Measurements from ENCODE around the gene DGCR8.
"Not testable (repeated sequence)": the region's sequence is repeated elsewhere in the genome, so short reads cannot be mapped to it uniquely, and the experiment has no call there.

The DGCR8 gene

DNA sequence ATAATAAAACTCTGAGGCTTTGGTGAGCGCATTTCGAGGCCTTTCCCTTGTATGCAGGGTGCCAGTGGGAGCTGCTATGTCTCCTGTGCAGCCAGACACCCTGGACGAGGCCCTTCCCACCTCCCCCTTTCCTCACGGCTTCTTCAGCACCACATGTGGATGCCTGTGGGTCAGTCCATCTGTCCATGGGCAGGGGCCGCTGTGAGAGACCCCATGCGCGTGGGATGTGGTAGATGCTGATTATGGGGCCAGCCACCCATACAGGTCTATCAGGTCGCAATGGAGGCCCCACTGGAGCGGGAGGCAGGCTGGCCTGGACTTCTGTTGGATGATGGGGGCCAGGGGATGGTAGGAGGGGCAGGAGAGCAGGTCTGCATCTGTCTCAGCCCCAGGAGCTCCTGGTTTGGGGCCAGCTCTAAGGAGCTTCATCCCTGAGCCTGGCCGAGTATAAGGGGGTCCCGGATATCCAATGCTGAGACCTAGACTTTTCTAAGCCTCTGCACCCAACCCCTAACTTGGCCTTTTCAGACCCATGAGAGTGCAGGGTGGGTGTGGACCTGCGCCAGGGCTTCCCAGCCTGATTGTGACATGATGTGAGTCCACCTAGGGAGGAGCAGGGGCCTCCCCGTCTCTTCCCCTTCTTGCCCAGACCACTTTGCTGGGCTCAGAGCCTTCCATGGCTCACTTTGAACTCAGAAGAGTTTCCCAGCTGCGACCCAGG is 14.0 kb upstream of the DGCR8 start:
- DNase-seq (ENCODE audit: extremely low spot score): no peak
- ChIA-PET CTCF (no interaction called here), POLR2A (no interaction called here)
- TF ChIP-seq FOXK2 (IDR thresholded peaks at IDR 0.05) (no peak), SUZ12 (IDR thresholded peaks at IDR 0.05) (no peak), NFRKB (IDR thresholded peaks at IDR 0.05) (no peak), FOXM1 (IDR thresholded peaks at IDR 0.05; ENCODE audit: borderline replicate concordance) (no peak), BHLHE40 (IDR thresholded peaks at IDR 0.05; ENCODE audit: borderline replicate concordance) (no peak), ELF4 (IDR thresholded peaks at IDR 0.05) (no peak), SP1 (IDR thresholded peaks at IDR 0.05) (no peak), LEF1 (IDR thresholded peaks at IDR 0.05; ENCODE audit: borderline replicate concordance) (no peak)
- TF ChIP-seq, protein P1, sequence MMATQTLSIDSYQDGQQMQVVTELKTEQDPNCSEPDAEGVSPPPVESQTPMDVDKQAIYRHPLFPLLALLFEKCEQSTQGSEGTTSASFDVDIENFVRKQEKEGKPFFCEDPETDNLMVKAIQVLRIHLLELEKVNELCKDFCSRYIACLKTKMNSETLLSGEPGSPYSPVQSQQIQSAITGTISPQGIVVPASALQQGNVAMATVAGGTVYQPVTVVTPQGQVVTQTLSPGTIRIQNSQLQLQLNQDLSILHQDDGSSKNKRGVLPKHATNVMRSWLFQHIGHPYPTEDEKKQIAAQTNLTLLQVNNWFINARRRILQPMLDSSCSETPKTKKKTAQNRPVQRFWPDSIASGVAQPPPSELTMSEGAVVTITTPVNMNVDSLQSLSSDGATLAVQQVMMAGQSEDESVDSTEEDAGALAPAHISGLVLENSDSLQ (IDR thresholded peaks at IDR 0.05): no peak

DNA sequence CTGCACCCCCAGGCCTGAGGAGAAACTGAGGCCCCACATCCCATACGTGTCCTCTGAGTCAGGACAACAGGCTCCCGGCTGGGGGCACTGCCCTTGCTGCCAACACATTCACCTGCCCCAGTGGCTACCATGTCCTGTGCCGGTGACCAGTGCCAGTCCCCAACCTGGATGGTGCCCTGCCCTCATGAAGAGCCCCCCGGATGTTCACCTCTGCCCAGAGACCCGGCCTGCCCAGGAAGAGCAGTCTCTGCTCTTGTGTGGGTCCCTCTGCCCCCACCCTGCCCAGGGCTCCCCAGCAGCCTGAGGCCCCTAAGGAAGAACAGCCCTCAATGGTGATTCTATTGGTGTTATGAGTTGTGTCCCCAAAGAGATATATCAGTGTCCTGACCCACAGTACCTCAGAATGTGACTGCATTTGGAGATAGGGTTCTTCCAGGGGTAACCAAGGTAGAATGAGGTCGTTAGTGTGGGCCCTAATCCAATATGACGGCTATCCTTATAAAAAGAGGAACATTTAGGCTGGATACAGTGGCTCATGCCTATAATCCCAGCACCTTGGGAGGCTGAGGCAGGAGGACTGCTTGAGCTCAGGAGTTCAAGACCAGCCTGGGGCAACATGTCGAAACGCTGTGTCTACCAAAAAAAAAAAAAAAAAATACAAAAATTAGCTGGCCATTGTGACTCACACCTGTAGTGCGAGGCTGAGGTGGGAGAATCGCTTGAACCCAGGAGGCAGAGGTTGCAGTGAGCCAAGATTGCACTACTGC is 13.2 kb upstream of the DGCR8 start:
- CTCF ChIA-PET: interaction anchor here (0.6 kb wide), 1 partner anchor 25 kb away, joined by 6 read pairs; no protein-coding TSS in a partner anchor
- DNase-seq (ENCODE audit: extremely low spot score): no peak
- POLR2A ChIA-PET: interaction anchor here (4.4 kb wide), 1 partner anchor 12 kb away, joined by 22 read pairs; the partner anchor contains the start of gene DGCR8
- TF ChIP-seq, protein P1 (IDR thresholded peaks at IDR 0.05): no peak
- TF ChIP-seq HDGF (IDR thresholded peaks at IDR 0.05; ENCODE audit: borderline replicate concordance) (no peak), ARNT (IDR thresholded peaks at IDR 0.05) (no peak), SP1 (IDR thresholded peaks at IDR 0.05) (no peak), SUZ12 (IDR thresholded peaks at IDR 0.05) (no peak), CTBP1 (IDR thresholded peaks at IDR 0.05; ENCODE audit: borderline replicate concordance) (no peak), FOXM1 (IDR thresholded peaks at IDR 0.05; ENCODE audit: borderline replicate concordance) (no peak), FOXK2 (IDR thresholded peaks at IDR 0.05) (no peak)

DNA sequence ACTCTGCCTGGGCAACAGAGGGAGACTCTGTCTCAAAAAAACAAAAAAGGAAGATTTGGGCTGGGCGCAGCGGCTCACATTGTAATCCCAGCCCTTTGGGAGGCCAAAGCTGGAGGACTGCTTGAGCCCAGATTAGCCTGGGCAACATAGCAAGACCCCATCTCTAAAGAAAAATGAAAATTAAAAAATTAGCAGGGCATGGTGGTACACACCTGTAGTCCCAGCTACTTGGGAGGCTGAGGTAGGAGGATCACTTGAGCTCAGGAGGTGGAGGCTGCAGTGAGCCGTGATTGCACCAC is 12.7 kb upstream of the DGCR8 start:
- POLR2A ChIA-PET: interaction anchor here (4.4 kb wide), 1 partner anchor 12 kb away, joined by 22 read pairs; the partner anchor contains the start of gene DGCR8
- CTCF ChIA-PET; DNase-seq (ENCODE audit: extremely low spot score): not testable (repeated sequence)

- no peak for TF ChIP-seq ZNF384 (IDR thresholded peaks at IDR 0.05)
- no peak for TF ChIP-seq CTBP1 (IDR thresholded peaks at IDR 0.05; ENCODE audit: borderline replicate concordance)
- no peak for TF ChIP-seq NFRKB (IDR thresholded peaks at IDR 0.05)
- no peak for TF ChIP-seq FOXK2 (IDR thresholded peaks at IDR 0.05)
- no peak for TF ChIP-seq FOXM1 (IDR thresholded peaks at IDR 0.05; ENCODE audit: borderline replicate concordance)
- TF ChIP-seq LEF1 (IDR thresholded peaks at IDR 0.05; ENCODE audit: borderline replicate concordance): no peak
- no peak for TF ChIP-seq FOXA1 (IDR thresholded peaks at IDR 0.05)
- TF ChIP-seq, protein P1 (IDR thresholded peaks at IDR 0.05): no peak
- no peak for TF ChIP-seq ARNT (IDR thresholded peaks at IDR 0.05)
- ChIA-PET POLR2A (interaction anchor here (4.4 kb wide), 1 partner anchor 11 kb away, joined by 22 read pairs; the partner anchor contains the start of gene DGCR8), CTCF (interaction anchor here (0.7 kb wide), 1 partner anchor 307 kb away, joined by 3 read pairs; no protein-coding TSS in a partner anchor)
- DNase-seq (ENCODE audit: extremely low spot score): no peak
Measured at GRCh38 chr22:20068640-20069039, 11.4 kb upstream of the DGCR8 start.

GRCh38 chr22:20069331-20070042 is 10.6 kb upstream of the DGCR8 start:
- TF ChIP-seq, protein P1 (IDR thresholded peaks at IDR 0.05): no peak
- no peak for TF ChIP-seq TARDBP (IDR thresholded peaks at IDR 0.05)
- no peak for TF ChIP-seq FOXK2 (IDR thresholded peaks at IDR 0.05)
- TF ChIP-seq ELF4 (IDR thresholded peaks at IDR 0.05): no peak
- no peak for TF ChIP-seq HDGF (IDR thresholded peaks at IDR 0.05; ENCODE audit: borderline replicate concordance)
- TF ChIP-seq BHLHE40 (IDR thresholded peaks at IDR 0.05; ENCODE audit: borderline replicate concordance): no peak
- TF ChIP-seq NFRKB (IDR thresholded peaks at IDR 0.05): no peak
- TF ChIP-seq LEF1 (IDR thresholded peaks at IDR 0.05; ENCODE audit: borderline replicate concordance): no peak
- TF ChIP-seq L3MBTL2 (conservative IDR thresholded peaks at IDR 0.05): no peak
- no peak for TF ChIP-seq CTBP1 (IDR thresholded peaks at IDR 0.05; ENCODE audit: borderline replicate concordance)
- TF ChIP-seq ZNF384 (IDR thresholded peaks at IDR 0.05): no peak
- TF ChIP-seq SP1 (IDR thresholded peaks at IDR 0.05): no peak
- TF ChIP-seq FOXM1 (IDR thresholded peaks at IDR 0.05; ENCODE audit: borderline replicate concordance): no peak
- TF ChIP-seq ARNT (IDR thresholded peaks at IDR 0.05): no peak
- POLR2A ChIA-PET: interaction anchor here (4.4 kb wide), 1 partner anchor 10 kb away, joined by 22 read pairs; the partner anchor contains the start of gene DGCR8
- no peak for DNase-seq (ENCODE audit: extremely low spot score)
- CTCF ChIA-PET: interaction anchor here (0.7 kb wide), 1 partner anchor 308 kb away, joined by 3 read pairs; no protein-coding TSS in a partner anchor
